GM12878 (cell line): ENCODE measurements around the gene HEPACAM. TPM values are rescaled to one million over a fixed set of nuclear protein-coding genes. Genes with fewer than 3 reads are reported as not detected.

ENCODE experiments used
- ATAC-seq: fragments of 200-7000 bp; cut with Tn5 transposase; 3 replicates; pipeline ENCODE4 v1.9.1; 2020; ENCODE audit warnings: mild to moderate bottlenecking, moderate library complexity
- BruUV-seq: library from RNA; stranded (reverse); fragments of 400-500 nt; replicated peaks from 2 replicates; lab custom pipeline; 2021; lab: Mats Ljungman, UMichigan
- CTCF ChIA-PET: fragments of 300-600 bp; sonication (Branson Sonifier 250); formaldehyde crosslinking; extraction: SDS; loops from one replicate; lab custom pipeline; 2021; ENCODE audit warnings: inconsistent platforms; lab: Yijun Ruan, JAX
- POLR2A ChIA-PET: fragments of 350-600 bp; formaldehyde crosslinking; extraction: SDS; loops from one replicate; lab custom pipeline; 2021; ENCODE audit warnings: inconsistent platforms; lab: Charles Lee
- RAD21 ChIA-PET: fragments of 300-600 bp; sonication (Branson Sonifier 250); formaldehyde crosslinking; loops from one replicate; lab custom pipeline; 2023; ENCODE audit warnings: antibody characterized with exemption; ENCODE audit not compliant: unreplicated experiment; lab: Charles Lee
- SMC1A ChIA-PET: fragments of 300-600 bp; sonication (Branson Sonifier 250); formaldehyde crosslinking; loops from one replicate; lab custom pipeline; 2023; ENCODE audit not compliant: unreplicated experiment, uncharacterized antibody; lab: Charles Lee
- DNase-seq: peaks from one replicate; pipeline ENCODE4 v3.0.0-alpha.2; 2011; ENCODE audit warnings: low read depth, low spot score
- FAIRE-seq: peaks from 3 replicates; lab custom pipeline; 2011; peaks lifted over from hg19 to GRCh38; lab: Jason Lieb, UNC
- H2AFZ ChIP-seq: 2 replicates; pipeline ENCODE4 v1.6.0; 2011; ENCODE audit warnings: low read depth, low read length, control low read depth; ENCODE audit not compliant: control insufficient read depth
- H3K27ac ChIP-seq: 2 replicates; pipeline ENCODE4 v1.5.1; 2011; ENCODE audit warnings: control low read depth; ENCODE audit not compliant: control insufficient read depth, insufficient read depth
- H3K27me3 ChIP-seq, 2 experiments: replicated peaks in 1 of 2; 2 replicates each; pipeline versions ENCODE4 v1.6.0 to v1.6.1; 2011; ENCODE audit warnings: low read length in 1 of 2; ENCODE audit not compliant: control insufficient read depth in 2 of 2, insufficient read depth in 2 of 2
- H3K36me3 ChIP-seq, 2 experiments: 2 replicates each; pipeline ENCODE4 v1.5.1; 2011; ENCODE audit warnings: low read length in 1 of 2; ENCODE audit not compliant: control insufficient read depth in 2 of 2, insufficient read depth in 2 of 2
- H3K4me1 ChIP-seq: 2 replicates; pipeline ENCODE4 v1.6.1; 2011; ENCODE audit warnings: mild to moderate bottlenecking, low read length, moderate library complexity, mixed read lengths; ENCODE audit not compliant: control insufficient read depth, insufficient read depth
- H3K4me2 ChIP-seq: 2 replicates; pipeline ENCODE4 v1.6.0; 2011; ENCODE audit warnings: control low read depth; ENCODE audit not compliant: control insufficient read depth, insufficient read depth
- H3K4me3 ChIP-seq: fragments of 200-600 bp; sonication (generic); 2 replicates; pipeline ENCODE4 v1.5.1; 2016
- H3K79me2 ChIP-seq: 2 replicates; pipeline ENCODE4 v1.6.0; 2011; ENCODE audit warnings: low read length; ENCODE audit not compliant: control insufficient read depth, insufficient read depth
- H3K9ac ChIP-seq: 2 replicates; pipeline ENCODE4 v1.8.0; 2011; ENCODE audit warnings: low read length, control low read depth, mixed read lengths; ENCODE audit not compliant: control insufficient read depth, insufficient read depth
- H3K9me3 ChIP-seq: replicated peaks from 3 replicates; pipeline ENCODE4 v1.5.1; 2011; ENCODE audit warnings: mild to moderate bottlenecking, low read length; ENCODE audit not compliant: control insufficient read depth, insufficient read depth
- H4K20me1 ChIP-seq: 2 replicates; pipeline ENCODE4 v1.6.0; 2011; ENCODE audit not compliant: control insufficient read depth, insufficient read depth
- EGR1 ChIP-seq, 2 experiments: IDR thresholded peaks; 1 replicate in 1 of 2; 2 replicates in 1 of 2; pipeline ENCODE4 v1.6.1; 2011 to 2012; ENCODE audit warnings: low read depth in 2 of 2, low read length in 2 of 2, borderline replicate concordance in 1 of 2, mild to moderate bottlenecking in 1 of 2, moderate library complexity in 1 of 2
- JUND ChIP-seq: IDR thresholded peaks from 2 replicates; pipeline ENCODE4 v1.6.1; 2012; ENCODE audit warnings: low read depth, mild to moderate bottlenecking, low read length, improper control_type of control experiment, moderate library complexity
- NRF1 ChIP-seq: conservative IDR thresholded peaks from 2 replicates; pipeline ENCODE4 v1.6.1; 2011; ENCODE audit warnings: mild to moderate bottlenecking, low read depth, low read length, improper control_type of control experiment
- PKNOX1 ChIP-seq: fragments of 450-650 bp; IDR thresholded peaks from 2 replicates; pipeline ENCODE4 v1.6.1; 2016; ENCODE audit warnings: mild to moderate bottlenecking
- SIN3A ChIP-seq: IDR thresholded peaks from 2 replicates; pipeline ENCODE4 v1.6.1; 2012; ENCODE audit warnings: low read depth, low read length, improper control_type of control experiment
- SP1 ChIP-seq: IDR thresholded peaks from one replicate; pipeline ENCODE4 v1.6.1; 2011; ENCODE audit warnings: low read depth, low read length
- WGBS: methylation state at CpG from one replicate; pipeline ENCODE4 v1.1.6; 2016; ENCODE audit warnings: low lambda C conversion rate; ENCODE audit not compliant: insufficient replicate concordance, insufficient coverage; ENCODE audit errors: missing lambda C conversion rate; 5-methylcytosine and 5-hydroxymethylcytosine counted together
- in situ Hi-C: fragments of 300-500 bp; cut with MboI; formaldehyde crosslinking; loops from 9 replicates; pipeline ENCODE4 v1.14.3; 2018; ENCODE audit warnings: mixed read lengths
- intact Hi-C: fragments of 100-400 bp; cut with micrococcal nuclease; formaldehyde crosslinking; loops from one replicate; pipeline ENCODE4 v1.14.2; 2022; ENCODE audit not compliant: unreplicated experiment
- polyA plus RNA-seq, 11 experiments: library from polyadenylated mRNA; depleted of rRNA in 4 of 11; unstranded in 6 of 11; stranded (reverse) in 5 of 11; fragments of >200 nt; fragmentation: Nextera tagmentation in 4 of 11; fragmentation: Illumina TruSeq in 1 of 11; extraction: Ambion mirVana in 4 of 11; extraction: Trizol in 1 of 11; gene quantifications; 1 replicate in 1 of 11; 2 replicates in 10 of 11; pipeline versions ENCODE4 v1.2.1 to v1.2.3, GENCODE V29; 2011 to 2016; ENCODE audit warnings: inconsistent platforms in 2 of 11, missing spikeins in 2 of 11, low read depth in 1 of 11
- total RNA-seq, 4 experiments: library from RNA; depleted of rRNA in 3 of 4; stranded (reverse); fragments of >200 nt in 3 of 4; fragmentation: Illumina TruSeq in 1 of 4; extraction: Trizol in 1 of 4; gene quantifications; 2 replicates each; pipeline versions ENCODE4 v1.2.1 to v1.2.3, GENCODE V29; 2013 to 2021

Gene HEPACAM
- total and polyA plus RNA-seq, 10 of the 15 experiments (the other 5 are each of a cell fraction or from before 2014, with no cell fraction given), result 0.03 TPM; not detected in 9

DNA sequence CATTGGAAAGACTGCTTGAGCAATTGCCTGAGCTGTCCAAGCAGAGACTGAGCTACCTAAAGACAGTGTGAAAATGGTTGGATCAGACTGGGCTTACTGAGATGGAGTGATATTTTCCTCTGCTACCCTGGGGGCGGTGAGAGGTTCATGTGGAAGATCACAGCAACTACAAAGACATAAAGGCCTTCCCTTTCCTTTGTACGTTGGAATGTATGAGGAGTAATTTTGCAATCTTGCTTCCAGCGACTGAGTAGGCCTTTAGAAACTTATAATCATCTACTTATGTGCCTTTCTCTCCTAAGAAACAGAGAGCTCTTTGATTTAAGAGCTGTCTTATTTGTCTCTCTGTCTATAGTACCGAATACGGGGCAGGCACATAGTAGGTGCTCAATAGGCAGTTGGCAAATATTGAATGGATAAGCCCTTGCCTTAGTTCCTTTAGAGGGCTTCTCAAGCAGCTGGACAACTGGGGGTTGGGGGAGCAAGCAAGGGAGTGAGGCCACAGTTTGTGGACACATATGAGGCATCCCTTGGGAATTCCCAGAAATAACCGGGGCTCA, 2.4 kb upstream of the HEPACAM start:
- POLR2A ChIA-PET, result interaction anchor here (0.5 kb wide), 1 partner anchor 15 kb away, joined by 4 read pairs; no protein-coding TSS in a partner anchor
- in situ Hi-C loops, result no loop called here

More for the DNA sequence above, 2.4 kb upstream of the HEPACAM start:
- RAD21 ChIA-PET, result no interaction called here
- H3K36me3 ChIP-seq, result no peaks in the 10 kb centered on the region
- H2AFZ ChIP-seq, result no peak overlapping the region
- H3K79me2 ChIP-seq, result no peaks in the 10 kb centered on the region
- peaks cover 0 to 4% of the 10 kb centered on the region in 2 experiments for H3K27me3 ChIP-seq
- H3K27ac ChIP-seq, result no peak overlapping the region
- no peak overlapping the region for H3K4me3 ChIP-seq
- no peaks in the 10 kb centered on the region for H3K4me1 ChIP-seq
- SMC1A ChIA-PET, result no interaction called here
- TF ChIP-seq NRF1, result no peak
- TF ChIP-seq EGR1 (IDR thresholded peaks at IDR 0.05; ENCODE audit: borderline replicate concordance in 1 of 2, low read depth in 2 of 2, low read length in 2 of 2), result no peak
- no peak for TF ChIP-seq PKNOX1
- no peak for TF ChIP-seq JUND
- no peak for TF ChIP-seq SP1
- TF ChIP-seq SIN3A, result no peak
- TF ChIP-seq, all 136 proteins: peak for 0
- ATAC-seq (no peak), DNase-seq (no peak), FAIRE-seq (no peak)
- BruUV-seq, result no TSS peak
- no peak overlapping the region for H3K4me2 ChIP-seq
- H3K9me3 ChIP-seq, result no peaks in the 10 kb centered on the region; the same call in 2 of the 3 replicates
- H4K20me1 ChIP-seq, result no peaks in the 10 kb centered on the region
- CTCF ChIA-PET, result no interaction called here
- WGBS, result 27% methylated on average over 6 of the region's 6 CpGs
- intact Hi-C loops, result no loop called here
- H3K9ac ChIP-seq, result no peak overlapping the region
